NB4 (cell line): ENCODE results near the gene CUL5.
A peak's percentile ranks its signal among the peaks of the same experiment; 100 is the strongest.
"Not testable (repeated sequence)": the region's sequence is repeated elsewhere in the genome, so short reads cannot be mapped to it uniquely, and the experiment has no call there.

Source experiments
- DNase-seq: peaks from one replicate; pipeline ENCODE4 v3.0.0; 2010; ENCODE audit warnings: low read depth
- H3K4me3 ChIP-seq: one replicate; pipeline ENCODE4 v1.5.1; 2011; ENCODE audit warnings: mild to moderate bottlenecking, low read depth, low read length, moderate library complexity
- CTCF ChIP-seq: IDR thresholded peaks from one replicate; pipeline ENCODE4 v1.5.1; 2012; ENCODE audit warnings: low read depth, low read length
- MAX ChIP-seq: IDR thresholded peaks from 2 replicates; pipeline ENCODE4 v1.6.1; 2011; ENCODE audit warnings: low read depth, low read length
- MYC ChIP-seq: IDR thresholded peaks from 2 replicates; pipeline ENCODE4 v1.6.1; 2011; ENCODE audit warnings: low read depth, low read length
- POLR2A ChIP-seq: IDR thresholded peaks from 2 replicates; pipeline ENCODE4 v1.6.1; 2011; ENCODE audit warnings: mild to moderate bottlenecking; ENCODE audit not compliant: insufficient read length; ENCODE audit errors: extremely low read depth

The CUL5 gene

DNA sequence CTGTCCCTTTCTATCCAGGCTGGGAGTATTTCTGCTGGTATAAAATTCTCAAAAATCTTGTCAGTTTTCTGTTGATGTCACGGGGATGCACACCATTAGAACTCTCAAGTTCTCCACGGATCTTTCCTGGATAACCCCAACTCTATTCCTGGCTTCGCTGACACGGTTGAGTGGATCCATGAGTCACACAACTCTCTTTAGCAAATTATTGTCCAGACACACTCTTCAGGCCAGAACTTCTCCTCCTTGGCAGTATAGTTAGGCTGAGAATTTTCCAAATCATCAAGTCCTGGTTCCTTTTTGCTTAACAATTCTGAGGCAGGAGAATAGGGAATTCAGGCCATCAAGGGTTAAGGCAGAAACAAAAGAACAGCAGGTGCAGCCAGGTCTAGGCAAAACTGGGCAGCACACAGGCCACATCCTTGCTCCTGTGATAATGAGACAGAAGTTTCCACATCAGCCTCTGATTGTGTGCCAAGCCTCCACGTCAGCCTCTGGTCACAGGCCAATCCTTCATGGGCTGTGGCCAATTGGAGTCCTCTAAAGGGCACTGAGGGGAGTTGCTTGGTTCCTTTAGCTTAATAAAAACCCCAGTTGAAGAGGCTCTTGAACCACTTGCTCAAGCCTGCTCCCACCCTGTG lies 106.9 kb downstream of the CUL5 start:
- TF ChIP-seq MYC (no peak), CTCF (no peak), POLR2A (no peak), MAX (no peak)
- no peak for DNase-seq
- H3K4me3 ChIP-seq: no peak overlapping the region

GRCh38 chr11:108117746-108118371 lies 109.2 kb downstream of the CUL5 start:
- TF ChIP-seq MYC (no peak), MAX (no peak), POLR2A (no peak), CTCF (no peak)
- DNase-seq: peak; percentile 75
- H3K4me3 ChIP-seq: no peak overlapping the region

DNA sequence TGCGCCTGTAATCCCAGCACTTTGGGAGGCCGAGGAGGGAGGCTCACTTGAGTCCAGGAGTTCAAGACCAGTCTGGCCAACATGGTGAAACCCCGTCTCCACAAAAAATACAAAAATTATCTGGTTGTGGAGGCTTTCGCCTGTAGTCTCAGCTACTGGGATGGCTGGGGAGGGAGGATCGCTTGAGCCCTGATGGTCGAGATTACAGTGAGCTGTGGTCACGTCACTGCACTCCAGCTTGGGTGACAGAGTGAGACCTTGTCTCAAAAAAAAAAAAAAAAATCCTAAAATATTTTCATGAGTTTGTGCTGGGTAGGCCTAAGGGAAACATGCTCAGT lies 112.2 kb downstream of the CUL5 start:
- peak overlapping the region; percentile 51 for H3K4me3 ChIP-seq
- not testable (repeated sequence) for DNase-seq

GRCh38 chr11:108121274-108122155 lies 112.8 kb downstream of the CUL5 start, which contains the start of gene ACAT1:
TSS of gene ACAT1 (plus strand) at chr11:108121567. CDS start at chr11:108121607, 40 bp downstream.
- peak; percentile 95 for DNase-seq
- peak; percentile 93 for TF ChIP-seq POLR2A
- TF ChIP-seq CTCF: no peak
- TF ChIP-seq MAX: peak; percentile 93
- TF ChIP-seq MYC: peak; percentile 73
- H3K4me3 ChIP-seq: peak within 1 kb of the TSS; percentile 79

- TF ChIP-seq MAX (no peak), POLR2A (no peak), MYC (no peak), CTCF (no peak)
- DNase-seq: peak; percentile 27
- H3K4me3 ChIP-seq: peak overlapping the region; percentile 79
Observed at GRCh38 chr11:108122166-108122628, 113.5 kb downstream of the CUL5 start.

DNA sequence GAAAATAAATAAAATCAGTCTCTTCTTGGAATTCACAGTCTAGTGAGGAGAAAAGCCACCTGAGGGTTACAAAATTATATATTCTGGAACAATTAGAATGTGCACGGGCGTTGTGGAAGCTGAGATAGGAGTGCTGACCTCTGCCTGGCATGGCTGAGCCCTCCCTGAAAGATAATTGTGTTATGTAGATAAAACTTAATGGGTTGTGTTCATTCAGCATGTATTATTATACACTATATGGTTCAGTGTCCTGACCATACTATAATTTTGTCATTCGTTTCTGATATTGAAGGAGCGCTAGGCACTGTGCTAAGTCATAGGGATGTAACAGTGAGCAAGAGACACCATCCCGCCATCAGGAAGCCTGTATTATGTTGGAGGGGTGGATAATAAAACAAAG lies 116.4 kb downstream of the CUL5 start:
- no peak overlapping the region for H3K4me3 ChIP-seq
- DNase-seq: no peak
- TF ChIP-seq MYC: no peak

GRCh38 chr11:108128772-108129171 lies 120.1 kb downstream of the CUL5 start:
- DNase-seq: no peak
- TF ChIP-seq MYC (no peak), POLR2A (no peak), CTCF (no peak), MAX (no peak)

More at GRCh38 chr11:108128772-108129171, 120.1 kb downstream of the CUL5 start:
- no peak overlapping the region for H3K4me3 ChIP-seq
